ENCODE measurements around the gene ALG14.

Gene ALG14

GRCh38 chr1:94937820-94938219, 134.9 kb downstream of the ALG14 start:
- Mint-ChIP-seq H3K4me3 (no peak overlapping the region), H3K36me3 (no peaks in the 10 kb centered on the region), H3K27ac (no peak overlapping the region), H3K27me3 (peaks cover 4% of the 10 kb centered on the region), H3K4me1 (ENCODE audit: low read depth) (no peaks in the 10 kb centered on the region), H3K9me3 (ENCODE audit: low read depth) (no peaks in the 10 kb centered on the region)

- no peaks in the 10 kb centered on the region for H3K36me3 Mint-ChIP-seq
- H3K4me3 Mint-ChIP-seq, result no peak overlapping the region
- no peak overlapping the region for H3K27ac Mint-ChIP-seq
- H3K4me1 Mint-ChIP-seq (ENCODE audit: low read depth), result no peaks in the 10 kb centered on the region
- no peaks in the 10 kb centered on the region for H3K9me3 Mint-ChIP-seq (ENCODE audit: low read depth)
- H3K27me3 Mint-ChIP-seq, result peaks cover 4% of the 10 kb centered on the region
Observed at GRCh38 chr1:94936861-94937620, 135.7 kb downstream of the ALG14 start.

GRCh38 chr1:94935476-94935875, 137.3 kb downstream of the ALG14 start:
- peaks cover 4% of the 10 kb centered on the region for H3K27me3 Mint-ChIP-seq
- H3K36me3 Mint-ChIP-seq, result no peaks in the 10 kb centered on the region
- no peak overlapping the region for H3K4me3 Mint-ChIP-seq
- no peaks in the 10 kb centered on the region for H3K4me1 Mint-ChIP-seq (ENCODE audit: low read depth)
- H3K27ac Mint-ChIP-seq, result no peak overlapping the region
- no peaks in the 10 kb centered on the region for H3K9me3 Mint-ChIP-seq (ENCODE audit: low read depth)

- Mint-ChIP-seq H3K9me3 (ENCODE audit: low read depth) (no peaks in the 10 kb centered on the region), H3K4me3 (no peak overlapping the region), H3K4me1 (ENCODE audit: low read depth) (no peaks in the 10 kb centered on the region), H3K36me3 (no peaks in the 10 kb centered on the region), H3K27ac (no peak overlapping the region), H3K27me3 (peaks cover 4% of the 10 kb centered on the region)
Observed at GRCh38 chr1:94935034-94935433, 137.7 kb downstream of the ALG14 start.

- no peak overlapping the region for H3K4me3 Mint-ChIP-seq
- no peaks in the 10 kb centered on the region for H3K9me3 Mint-ChIP-seq (ENCODE audit: low read depth)
- H3K27me3 Mint-ChIP-seq, result peaks cover 4% of the 10 kb centered on the region
- H3K36me3 Mint-ChIP-seq, result no peaks in the 10 kb centered on the region
- no peaks in the 10 kb centered on the region for H3K4me1 Mint-ChIP-seq (ENCODE audit: low read depth)
- H3K27ac Mint-ChIP-seq, result no peak overlapping the region
Observed at GRCh38 chr1:94934551-94934950, 138.2 kb downstream of the ALG14 start.

GRCh38 chr1:94931254-94931841, 141.4 kb downstream of the ALG14 start:
- H3K4me3 Mint-ChIP-seq, result no peak overlapping the region
- no peaks in the 10 kb centered on the region for H3K9me3 Mint-ChIP-seq (ENCODE audit: low read depth)

GRCh38 chr1:94929351-94930217, 143.2 kb downstream of the ALG14 start:
- no peaks in the 10 kb centered on the region for H3K36me3 Mint-ChIP-seq
- no peak overlapping the region for H3K4me3 Mint-ChIP-seq
- H3K4me1 Mint-ChIP-seq (ENCODE audit: low read depth), result peaks cover 18% of the 10 kb centered on the region
- H3K27me3 Mint-ChIP-seq, result peaks cover 6% of the 10 kb centered on the region
- H3K27ac Mint-ChIP-seq, result no peak overlapping the region
- no peaks in the 10 kb centered on the region for H3K9me3 Mint-ChIP-seq (ENCODE audit: low read depth)

More at GRCh38 chr1:94931254-94931841, 141.4 kb downstream of the ALG14 start:
- Mint-ChIP-seq H3K27ac (no peak overlapping the region), H3K27me3 (peaks cover 2% of the 10 kb centered on the region), H3K4me1 (ENCODE audit: low read depth) (peaks cover 4% of the 10 kb centered on the region), H3K36me3 (no peaks in the 10 kb centered on the region)

- H3K9me3 Mint-ChIP-seq (ENCODE audit: low read depth), result no peaks in the 10 kb centered on the region
- H3K27ac Mint-ChIP-seq, result no peak overlapping the region
- H3K27me3 Mint-ChIP-seq, result peaks cover 10% of the 10 kb centered on the region
- H3K4me3 Mint-ChIP-seq, result peak overlapping the region; percentile 89
- peaks cover 22% of the 10 kb centered on the region for H3K4me1 Mint-ChIP-seq (ENCODE audit: low read depth)
- H3K36me3 Mint-ChIP-seq, result no peaks in the 10 kb centered on the region
Observed at GRCh38 chr1:94928293-94928939, 144.3 kb downstream of the ALG14 start.

- Mint-ChIP-seq H3K36me3 (no peaks in the 10 kb centered on the region), H3K27me3 (peaks cover 10% of the 10 kb centered on the region), H3K4me1 (ENCODE audit: low read depth) (peaks cover 22% of the 10 kb centered on the region), H3K27ac (peak overlapping the region; percentile 72), H3K9me3 (ENCODE audit: low read depth) (no peaks in the 10 kb centered on the region), H3K4me3 (peak overlapping the region; percentile 89)
Observed at GRCh38 chr1:94927405-94928175, 145.2 kb downstream of the ALG14 start.

- Mint-ChIP-seq H3K27ac (peak within 1 kb of the TSS; percentile 72), H3K4me1 (ENCODE audit: low read depth) (peaks cover 22% of the 10 kb centered on the region), H3K9me3 (ENCODE audit: low read depth) (no peaks in the 10 kb centered on the region), H3K4me3 (peak within 1 kb of the TSS; percentile 93), H3K36me3 (no peaks in the 10 kb centered on the region), H3K27me3 (peaks cover 10% of the 10 kb centered on the region)
Observed at GRCh38 chr1:94926915-94927404, 145.8 kb downstream of the ALG14 start, which contains the start of gene CNN3. Gene CNN3 (minus strand): TSS chr1:94927110. CDS start chr1:94926894, 216 bp downstream.

GRCh38 chr1:94926126-94926914, 146.4 kb downstream of the ALG14 start:
- no peaks in the 10 kb centered on the region for H3K36me3 Mint-ChIP-seq
- no peak overlapping the region for H3K27ac Mint-ChIP-seq
- peaks cover 22% of the 10 kb centered on the region for H3K4me1 Mint-ChIP-seq (ENCODE audit: low read depth)
- H3K27me3 Mint-ChIP-seq, result peaks cover 10% of the 10 kb centered on the region
- no peaks in the 10 kb centered on the region for H3K9me3 Mint-ChIP-seq (ENCODE audit: low read depth)
- peak overlapping the region; percentile 93 for H3K4me3 Mint-ChIP-seq

- peaks cover 22% of the 10 kb centered on the region for H3K4me1 Mint-ChIP-seq (ENCODE audit: low read depth)
- peaks cover 10% of the 10 kb centered on the region for H3K27me3 Mint-ChIP-seq
- H3K27ac Mint-ChIP-seq, result no peak overlapping the region
- no peaks in the 10 kb centered on the region for H3K36me3 Mint-ChIP-seq
- peak overlapping the region; percentile 93 for H3K4me3 Mint-ChIP-seq
- H3K9me3 Mint-ChIP-seq (ENCODE audit: low read depth), result no peaks in the 10 kb centered on the region
Observed at GRCh38 chr1:94925561-94926125, 147.1 kb downstream of the ALG14 start.

GRCh38 chr1:94925004-94925403, 147.7 kb downstream of the ALG14 start:
- H3K27me3 Mint-ChIP-seq, result peaks cover 10% of the 10 kb centered on the region
- peaks cover 22% of the 10 kb centered on the region for H3K4me1 Mint-ChIP-seq (ENCODE audit: low read depth)
- H3K4me3 Mint-ChIP-seq, result peak overlapping the region; percentile 93
- H3K27ac Mint-ChIP-seq, result no peak overlapping the region
- H3K9me3 Mint-ChIP-seq (ENCODE audit: low read depth), result no peaks in the 10 kb centered on the region
- no peaks in the 10 kb centered on the region for H3K36me3 Mint-ChIP-seq

Data from activated naive CD8-positive, alpha-beta T cell (primary cell).